Ramos (cell line): ENCODE results near the gene SULT2B1.
"Not testable (repeated sequence)": the region's sequence is repeated elsewhere in the genome, so short reads cannot be mapped to it uniquely, and the experiment has no call there.

Source experiments
- in situ Hi-C: fragments of 300-500 bp; cut with MboI; formaldehyde crosslinking; loops from one replicate; pipeline ENCODE4 v1.14.3; 2022; ENCODE audit warnings: low sequenced_read_pairs; ENCODE audit not compliant: unreplicated experiment

SULT2B1 gene

DNA sequence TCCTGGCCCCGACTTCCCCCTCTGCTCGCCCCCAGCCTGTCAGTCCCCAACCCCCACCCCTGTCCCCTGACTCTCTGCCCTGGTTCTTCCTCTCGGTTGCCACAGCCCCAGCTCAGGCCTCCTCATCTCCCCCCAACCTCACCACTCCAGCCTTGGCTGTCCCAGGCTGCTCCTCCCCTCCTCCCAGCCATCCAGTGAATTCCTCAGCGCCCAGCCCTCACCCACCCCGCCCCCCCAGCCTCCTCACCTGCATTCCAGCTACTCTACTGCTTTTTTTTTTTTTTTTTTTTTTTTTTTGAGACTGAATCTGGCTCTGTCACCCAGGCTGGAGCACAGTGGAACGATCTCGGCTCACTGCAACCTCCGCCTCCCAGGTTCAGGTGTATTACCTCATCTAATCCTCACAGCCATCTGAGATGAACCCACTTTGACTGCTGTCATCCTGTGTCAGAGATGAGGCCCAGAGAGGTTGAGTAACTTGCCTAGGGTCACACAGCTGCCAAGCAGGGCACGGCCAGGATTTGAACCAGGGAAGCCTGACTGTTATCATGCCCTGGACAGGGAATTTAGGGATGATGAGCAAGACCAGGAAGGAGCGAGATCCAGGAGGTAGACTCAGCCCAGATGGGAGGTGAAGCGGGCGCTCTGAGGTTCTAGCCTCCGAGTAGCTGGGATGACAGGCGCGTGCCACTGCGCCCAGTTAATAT is 2.6 kb downstream of the SULT2B1 start:
- in situ Hi-C loops: no loop called here

GRCh38 chr19:48556163-48556562 is 4.2 kb downstream of the SULT2B1 start:
- in situ Hi-C loops: no loop called here

GRCh38 chr19:48556825-48557224 is 4.9 kb downstream of the SULT2B1 start:
- in situ Hi-C loops: no loop called here

DNA sequence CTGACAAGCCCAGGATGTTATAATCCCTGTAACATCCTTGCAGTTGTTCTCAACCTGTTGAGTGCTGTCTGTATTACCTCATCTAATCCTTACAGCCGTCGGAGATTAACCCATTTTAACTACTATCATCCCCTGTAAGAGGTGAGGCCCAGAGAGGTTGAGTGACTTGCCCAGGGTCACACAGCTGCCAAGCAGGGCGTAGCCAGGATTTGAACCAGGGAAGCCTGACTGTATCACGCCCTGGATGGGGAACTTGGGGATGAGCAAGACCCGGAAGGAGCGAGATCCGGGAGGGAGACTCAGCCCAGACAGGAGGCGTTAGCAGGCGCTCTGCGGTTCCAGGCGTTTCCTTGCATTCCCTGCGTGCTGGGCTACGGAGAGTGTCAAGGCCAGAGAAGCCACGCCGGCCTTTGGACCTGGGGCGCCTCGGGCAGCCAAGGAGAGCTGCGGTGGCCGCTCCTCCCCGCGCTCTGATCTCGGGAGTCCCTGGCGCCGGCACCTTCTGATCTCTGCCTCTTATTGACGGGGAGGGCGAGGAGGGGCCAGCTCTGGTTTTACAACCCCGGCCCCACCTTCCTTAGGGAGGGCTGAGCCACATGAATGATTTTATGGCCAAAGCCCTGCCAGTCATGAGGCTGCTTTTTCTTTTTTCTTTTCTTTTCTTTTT is 6.2 kb downstream of the SULT2B1 start:
- in situ Hi-C loops: no loop called here

DNA sequence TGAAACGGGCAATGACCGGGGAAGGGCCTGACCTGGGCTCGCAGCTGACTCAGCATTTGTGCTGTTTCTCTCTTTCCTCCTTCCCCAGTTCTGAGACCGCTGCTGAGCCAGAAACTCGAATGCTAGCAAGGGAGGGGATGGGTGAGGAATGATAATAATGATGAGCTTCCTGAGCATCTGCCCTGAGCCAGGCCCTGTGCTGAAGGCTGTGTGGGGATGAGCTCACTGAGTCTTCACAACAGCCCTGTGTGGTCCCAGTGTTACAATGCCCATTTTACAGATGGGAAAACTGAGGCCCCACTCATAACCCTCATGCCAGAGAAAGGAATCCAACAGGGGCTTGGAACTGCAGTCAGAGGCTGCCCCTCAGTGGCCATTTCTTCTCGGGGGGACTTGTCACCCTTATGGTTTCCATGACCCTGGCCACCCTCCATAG is 8.1 kb downstream of the SULT2B1 start:
- in situ Hi-C loops: no loop called here

GRCh38 chr19:48561412-48561811 is 9.4 kb downstream of the SULT2B1 start:
- in situ Hi-C loops: no loop called here

DNA sequence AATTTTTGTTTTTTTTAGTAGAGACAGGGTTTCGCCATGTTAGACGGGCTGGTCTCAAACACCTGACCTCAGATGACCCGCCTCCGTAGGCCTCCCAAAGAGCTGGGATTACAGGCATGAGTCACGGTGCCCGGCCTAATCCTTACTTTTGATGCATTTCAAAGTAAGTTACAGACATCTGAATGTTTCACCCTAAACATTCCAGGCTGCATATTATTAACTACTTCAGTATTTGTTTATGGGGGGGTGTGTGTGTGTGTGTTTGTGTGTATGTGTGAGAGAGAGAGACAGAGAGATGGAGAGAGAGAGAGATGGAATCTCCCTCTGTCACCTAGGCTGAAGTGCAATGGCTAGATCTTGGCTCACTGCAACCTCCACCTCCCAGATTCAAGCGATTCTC is 13.1 kb downstream of the SULT2B1 start:
- in situ Hi-C loops: no loop called here

DNA sequence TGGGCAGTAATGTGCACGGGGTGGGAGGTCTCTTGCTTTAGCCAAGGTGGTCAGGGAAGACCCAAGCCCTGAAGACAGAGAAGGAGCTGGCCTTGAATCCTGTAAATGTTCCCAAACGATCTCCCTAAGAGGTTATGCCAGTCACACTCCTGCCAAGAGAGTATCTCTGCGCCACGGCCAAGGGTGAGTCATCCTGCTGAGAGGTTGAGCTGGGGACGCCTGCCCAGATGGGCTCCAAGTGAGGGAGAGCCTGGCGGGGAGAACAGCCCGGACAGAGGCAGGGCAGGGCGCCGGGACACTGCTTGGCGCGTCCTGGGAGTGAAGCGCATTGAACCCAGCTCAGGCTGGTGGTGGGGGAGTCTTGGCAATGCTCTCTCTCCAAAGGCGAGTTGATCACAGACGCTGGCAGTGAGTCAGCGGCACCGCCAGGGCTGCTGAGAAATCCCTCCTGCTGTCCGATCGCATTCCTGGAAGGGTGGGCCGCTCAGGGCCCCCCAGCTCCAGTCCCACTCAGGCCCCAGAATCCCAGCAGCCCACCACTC is 16.4 kb downstream of the SULT2B1 start:
- in situ Hi-C loops: no loop called here

- in situ Hi-C loops: no loop called here
Measured at GRCh38 chr19:48569814-48570213, 17.8 kb downstream of the SULT2B1 start.

DNA sequence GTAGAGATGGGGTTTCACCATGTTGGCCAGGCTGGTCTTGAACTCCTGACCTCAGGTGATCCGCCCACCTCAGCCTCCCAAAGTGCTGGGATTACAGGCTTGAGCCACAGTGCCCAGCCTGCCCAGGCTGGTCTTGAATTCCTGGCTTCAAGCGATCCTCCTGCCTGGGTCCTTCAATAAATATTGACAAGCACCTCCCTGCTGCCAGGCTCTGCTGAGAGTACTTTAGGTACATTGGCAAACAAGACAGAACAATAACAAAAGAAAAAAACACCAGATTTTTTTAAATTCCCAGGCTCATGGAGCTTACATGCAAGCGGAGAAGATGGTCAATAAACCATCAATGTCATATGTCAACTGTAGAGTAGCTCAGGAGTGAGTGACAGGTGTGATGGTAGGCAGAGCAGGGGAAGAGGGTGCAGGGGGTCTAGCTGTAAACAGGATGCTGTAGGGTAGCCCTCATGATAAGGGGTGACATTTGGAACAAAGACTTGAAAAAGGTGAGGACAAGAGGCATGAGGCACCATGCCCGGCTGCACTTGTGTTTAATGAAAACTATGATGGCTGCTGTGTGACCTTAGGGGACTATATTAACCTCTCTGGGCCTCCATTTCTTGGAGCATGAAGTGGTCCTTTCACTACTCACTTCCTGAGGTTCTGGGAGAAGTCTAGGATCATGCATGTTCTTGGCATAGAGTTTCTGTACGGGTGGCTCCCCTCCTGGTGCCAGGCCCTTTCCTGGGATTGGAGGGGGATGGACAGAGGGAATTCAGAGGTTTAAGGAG is 19.6 kb downstream of the SULT2B1 start:
- in situ Hi-C loops: no loop called here

- in situ Hi-C loops: no loop called here
Measured at GRCh38 chr19:48573163-48573505, 21.2 kb downstream of the SULT2B1 start.

GRCh38 chr19:48575931-48576622 is 24.1 kb downstream of the SULT2B1 start:
- in situ Hi-C loops: no loop called here

- in situ Hi-C loops: not testable (repeated sequence)
Measured at GRCh38 chr19:48577908-48578307, 25.9 kb downstream of the SULT2B1 start.

- in situ Hi-C loops: no loop called here
Measured at GRCh38 chr19:48578891-48579290, 26.9 kb downstream of the SULT2B1 start.

GRCh38 chr19:48582168-48582567 is 30.2 kb downstream of the SULT2B1 start:
- in situ Hi-C loops: loop anchor here (10.0 kb wide), 1 partner anchor 267 kb away; no protein-coding TSS in a partner anchor

- in situ Hi-C loops: loop anchor here (5.0 to 10.0 kb wide), 2 partner anchors 80 to 273 kb away; no protein-coding TSS in a partner anchor
Measured at GRCh38 chr19:48587387-48587786, 35.4 kb downstream of the SULT2B1 start.

DNA sequence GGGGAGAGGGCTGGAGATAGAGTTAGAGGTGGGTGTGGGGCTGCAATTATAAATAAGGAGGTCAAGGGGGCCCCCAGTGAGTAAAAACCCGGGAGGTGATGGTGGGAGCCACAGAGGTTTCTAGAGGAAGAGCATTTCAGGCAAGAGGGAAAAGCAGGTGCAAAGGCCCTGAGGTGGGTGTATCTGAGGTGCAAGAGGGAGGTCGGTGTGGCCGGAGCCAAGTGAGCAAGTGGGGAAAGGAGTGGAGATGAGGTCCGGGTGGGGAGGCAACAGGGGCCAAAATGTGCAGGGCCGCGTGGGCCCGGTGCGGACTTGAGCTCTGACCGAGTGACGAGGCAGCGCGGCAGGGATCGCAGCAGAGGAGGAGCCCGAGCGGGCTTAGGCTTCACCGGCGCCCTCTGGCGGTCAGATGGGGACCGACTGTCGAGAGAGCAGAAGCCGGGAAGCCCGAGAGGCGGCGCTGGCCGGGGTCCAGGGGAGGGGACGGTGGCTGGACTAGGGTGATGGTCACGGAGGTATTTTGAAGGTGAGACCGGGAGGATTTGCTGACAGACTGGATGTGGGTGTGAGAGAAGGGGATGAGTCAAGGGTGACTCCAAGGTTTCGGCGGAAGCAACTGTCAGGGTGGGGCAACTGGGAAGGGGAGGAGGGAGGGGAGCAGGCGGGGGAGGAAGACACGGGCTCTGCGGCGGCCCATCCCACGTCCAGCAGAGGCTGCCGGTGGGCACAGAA is 36.9 kb downstream of the SULT2B1 start:
- in situ Hi-C loops: loop anchor here (5.0 to 10.0 kb wide), 2 partner anchors 82 to 274 kb away; no protein-coding TSS in a partner anchor

- in situ Hi-C loops: no loop called here
Measured at GRCh38 chr19:48591021-48591420, 39.0 kb downstream of the SULT2B1 start.

GRCh38 chr19:48595171-48595570 is 43.2 kb downstream of the SULT2B1 start:
- in situ Hi-C loops: no loop called here
